Activated naive CD4-positive, alpha-beta T cell treated with anti-CD3 and anti-CD28 coated beads, Interleukin-2, amount 50 U/mL, for 16 hours (primary cell): ENCODE results near the gene ATAD5.
"Not testable (repeated sequence)": the region's sequence is repeated elsewhere in the genome, so short reads cannot be mapped to it uniquely, and the experiment has no call there.

Source experiments
- DNase-seq: peaks from one replicate; pipeline ENCODE4 v3.0.0-alpha.2; 2020

The ATAD5 gene, protein sequence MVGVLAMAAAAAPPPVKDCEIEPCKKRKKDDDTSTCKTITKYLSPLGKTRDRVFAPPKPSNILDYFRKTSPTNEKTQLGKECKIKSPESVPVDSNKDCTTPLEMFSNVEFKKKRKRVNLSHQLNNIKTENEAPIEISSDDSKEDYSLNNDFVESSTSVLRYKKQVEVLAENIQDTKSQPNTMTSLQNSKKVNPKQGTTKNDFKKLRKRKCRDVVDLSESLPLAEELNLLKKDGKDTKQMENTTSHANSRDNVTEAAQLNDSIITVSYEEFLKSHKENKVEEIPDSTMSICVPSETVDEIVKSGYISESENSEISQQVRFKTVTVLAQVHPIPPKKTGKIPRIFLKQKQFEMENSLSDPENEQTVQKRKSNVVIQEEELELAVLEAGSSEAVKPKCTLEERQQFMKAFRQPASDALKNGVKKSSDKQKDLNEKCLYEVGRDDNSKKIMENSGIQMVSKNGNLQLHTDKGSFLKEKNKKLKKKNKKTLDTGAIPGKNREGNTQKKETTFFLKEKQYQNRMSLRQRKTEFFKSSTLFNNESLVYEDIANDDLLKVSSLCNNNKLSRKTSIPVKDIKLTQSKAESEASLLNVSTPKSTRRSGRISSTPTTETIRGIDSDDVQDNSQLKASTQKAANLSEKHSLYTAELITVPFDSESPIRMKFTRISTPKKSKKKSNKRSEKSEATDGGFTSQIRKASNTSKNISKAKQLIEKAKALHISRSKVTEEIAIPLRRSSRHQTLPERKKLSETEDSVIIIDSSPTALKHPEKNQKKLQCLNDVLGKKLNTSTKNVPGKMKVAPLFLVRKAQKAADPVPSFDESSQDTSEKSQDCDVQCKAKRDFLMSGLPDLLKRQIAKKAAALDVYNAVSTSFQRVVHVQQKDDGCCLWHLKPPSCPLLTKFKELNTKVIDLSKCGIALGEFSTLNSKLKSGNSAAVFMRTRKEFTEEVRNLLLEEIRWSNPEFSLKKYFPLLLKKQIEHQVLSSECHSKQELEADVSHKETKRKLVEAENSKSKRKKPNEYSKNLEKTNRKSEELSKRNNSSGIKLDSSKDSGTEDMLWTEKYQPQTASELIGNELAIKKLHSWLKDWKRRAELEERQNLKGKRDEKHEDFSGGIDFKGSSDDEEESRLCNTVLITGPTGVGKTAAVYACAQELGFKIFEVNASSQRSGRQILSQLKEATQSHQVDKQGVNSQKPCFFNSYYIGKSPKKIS (N-terminal part only)

DNA sequence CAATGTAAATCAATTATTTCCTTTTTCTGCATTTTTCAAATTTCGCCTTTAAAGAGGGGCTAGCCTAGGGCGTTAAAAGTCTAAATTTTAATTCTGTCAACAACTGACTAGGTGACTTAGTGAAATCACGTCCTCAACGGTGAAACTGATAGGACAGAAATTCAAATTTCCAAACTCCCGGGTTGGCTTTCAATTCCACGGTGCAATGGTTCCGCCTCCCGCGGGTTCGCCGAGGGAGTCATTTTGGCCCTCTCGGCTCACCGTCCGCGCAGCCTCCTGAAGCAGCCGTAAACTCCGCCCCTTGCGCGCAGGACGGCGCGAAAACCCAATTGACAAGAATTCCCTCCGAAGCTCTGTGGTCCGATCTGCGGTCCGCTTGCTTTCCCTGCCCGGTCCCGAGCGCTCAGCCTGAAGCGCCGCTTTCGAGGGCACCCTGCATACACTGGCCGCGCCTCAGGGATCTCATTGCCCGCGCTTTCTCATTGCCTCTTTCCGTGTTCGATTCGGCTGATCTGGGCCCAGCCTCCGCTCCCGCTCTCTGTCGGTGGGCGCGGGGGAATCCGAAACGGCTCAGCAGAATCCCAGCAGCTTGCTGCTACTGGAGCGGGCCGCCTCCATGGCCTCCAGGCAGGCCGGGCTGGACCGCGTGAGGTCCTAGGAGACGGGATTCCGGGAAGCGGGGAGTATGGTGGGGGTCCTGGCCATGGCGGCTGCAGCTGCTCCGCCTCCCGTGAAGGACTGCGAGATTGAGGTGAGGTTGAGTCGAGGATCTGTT lies at the start of gene ATAD5:
Gene ATAD5 (plus strand): TSS at position 304 of the 775 bp plus-strand sequence. CDS start 382 bp downstream, at position 686.
- peak; percentile 92 for DNase-seq

DNA sequence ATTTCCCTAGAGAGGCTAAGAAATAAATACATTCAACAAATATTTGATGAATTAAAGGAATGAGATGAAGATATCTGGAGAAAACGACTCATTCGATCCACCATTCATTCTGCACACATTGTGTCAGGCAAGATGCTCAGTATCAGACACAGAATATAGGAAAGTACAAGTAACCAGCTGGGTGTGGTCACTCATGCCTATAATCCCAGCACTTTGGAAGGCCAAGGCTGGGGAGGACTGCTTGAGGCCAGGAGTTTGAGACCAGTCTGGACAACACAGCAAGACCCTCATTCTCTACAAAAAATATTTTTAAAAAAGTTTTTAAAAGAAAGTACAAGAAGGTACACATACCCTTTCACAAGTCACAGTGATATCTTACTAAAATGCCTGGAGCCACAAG lies 49.6 kb upstream of the ATAD5 start:
- no peak for DNase-seq

- no peak for DNase-seq
These were observed 42.8 kb upstream of the ATAD5 start for GRCh38 chr17:30788918-30789317.

DNA sequence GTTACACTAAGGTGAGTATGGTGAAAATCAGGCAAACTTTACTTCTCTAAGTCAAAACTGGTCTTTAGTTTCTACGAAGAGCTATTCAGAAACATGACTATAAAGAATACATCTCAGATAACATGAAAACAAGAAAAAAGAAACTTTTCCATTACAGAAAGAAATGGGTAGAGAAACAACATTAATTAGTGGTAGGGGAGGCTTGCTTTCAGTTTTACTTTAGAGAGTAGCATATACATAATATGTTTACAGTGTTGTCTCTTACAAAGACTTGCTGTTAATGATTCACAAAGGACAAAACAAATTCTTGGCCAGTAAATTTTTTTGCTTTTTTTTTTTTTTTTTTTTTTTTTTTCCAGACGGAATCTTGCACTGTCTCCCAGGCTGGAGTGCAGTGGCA lies 41.5 kb upstream of the ATAD5 start:
- DNase-seq, result no peak

DNA sequence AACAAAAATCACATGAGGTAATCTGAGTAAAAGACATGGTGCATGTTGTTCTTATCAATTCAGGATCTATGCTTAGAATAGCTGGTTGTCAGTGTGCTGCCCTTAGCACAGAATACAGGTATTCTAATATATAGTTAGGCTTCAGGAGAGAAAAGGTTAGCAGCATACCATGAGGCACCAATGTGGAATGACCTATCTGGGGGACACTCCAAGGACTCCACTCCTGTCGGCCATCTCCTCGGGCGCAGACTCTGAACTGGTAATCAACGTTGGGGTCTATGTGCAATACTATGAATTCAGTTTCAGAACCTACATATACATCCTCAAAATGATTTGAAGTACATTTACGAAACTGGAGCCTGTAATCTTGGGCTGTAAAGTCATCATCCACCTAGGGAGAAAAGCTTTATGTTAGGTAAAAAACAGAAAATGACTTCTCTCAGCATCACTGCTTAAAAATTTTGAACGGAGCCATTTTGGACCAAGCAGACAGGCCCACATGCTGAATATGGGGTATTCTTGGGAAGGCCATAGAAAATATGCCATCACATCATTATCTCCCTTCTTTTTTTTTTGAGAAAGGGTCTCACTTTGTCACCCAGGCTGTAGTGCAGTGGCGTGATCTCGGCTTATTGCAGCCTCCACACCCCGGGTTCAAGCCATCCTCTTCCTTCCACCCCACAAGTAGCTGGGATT lies 38.3 kb upstream of the ATAD5 start:
- no peak for DNase-seq

GRCh38 chr17:30794372-30794771 lies 37.4 kb upstream of the ATAD5 start:
- DNase-seq, result no peak

DNA sequence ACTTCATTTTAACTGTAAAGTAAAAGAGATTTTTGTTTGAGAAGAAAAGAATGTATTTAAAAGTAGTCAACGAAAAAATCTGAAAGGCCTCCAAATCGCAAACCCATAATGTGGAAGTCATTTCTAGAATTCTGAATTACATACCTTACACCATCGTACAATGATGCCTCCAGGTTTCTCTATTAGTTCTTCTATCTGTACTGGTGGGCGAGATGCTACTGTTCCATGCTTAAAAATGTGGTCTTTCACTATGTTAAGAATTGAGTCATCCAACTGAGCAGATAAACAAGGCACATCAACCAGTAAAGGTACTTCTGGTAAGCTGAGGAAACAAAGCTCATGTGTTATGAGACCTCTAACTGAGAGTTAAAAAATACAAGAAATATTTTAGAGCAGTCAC lies 35.8 kb upstream of the ATAD5 start:
- no peak for DNase-seq

GRCh38 chr17:30801671-30802070 lies 30.1 kb upstream of the ATAD5 start:
- DNase-seq, result no peak

DNA sequence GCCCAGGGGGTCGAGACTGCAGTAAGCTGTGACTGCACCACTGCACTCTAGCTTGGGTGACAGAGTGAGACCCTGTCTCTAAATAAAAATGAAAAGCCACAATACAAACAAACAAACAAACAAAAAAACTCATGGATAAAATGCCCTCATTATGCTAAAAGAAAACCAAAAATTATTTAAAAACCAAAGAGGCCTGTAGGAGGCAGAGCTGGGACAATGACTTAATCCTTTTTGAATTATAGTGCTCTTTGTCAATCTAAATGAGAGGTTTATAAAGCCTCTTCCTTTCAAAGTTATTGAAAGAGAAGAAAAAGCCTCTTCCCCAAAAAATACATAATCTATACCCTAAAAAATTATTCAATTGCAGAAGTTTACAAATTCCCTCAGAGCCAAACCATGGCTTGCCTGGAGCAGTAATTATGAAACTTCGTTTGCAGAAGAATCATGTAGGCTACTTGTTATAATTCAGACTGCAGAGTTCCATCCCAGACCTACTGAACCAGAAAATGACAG lies 25.8 kb upstream of the ATAD5 start:
- DNase-seq, result no peak

DNA sequence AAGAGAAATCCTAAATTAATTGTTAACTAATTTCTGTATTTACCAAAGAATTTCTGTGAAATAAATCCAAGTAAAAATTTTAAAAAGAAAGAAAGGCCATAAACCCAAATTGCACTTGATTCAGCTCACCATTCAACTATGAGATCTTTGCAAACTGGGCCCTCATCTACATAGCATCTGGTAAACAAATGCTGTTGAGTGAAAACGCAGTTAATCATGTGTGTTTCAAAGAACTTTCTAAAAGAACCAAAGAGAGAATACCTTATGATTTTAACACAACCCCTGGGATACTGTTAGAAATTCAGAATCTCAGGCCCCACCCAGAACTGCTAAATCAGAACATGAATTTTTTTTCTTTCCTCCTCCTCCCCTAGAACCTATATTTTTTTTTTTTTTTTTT lies 23.9 kb upstream of the ATAD5 start:
- DNase-seq, result no peak

DNA sequence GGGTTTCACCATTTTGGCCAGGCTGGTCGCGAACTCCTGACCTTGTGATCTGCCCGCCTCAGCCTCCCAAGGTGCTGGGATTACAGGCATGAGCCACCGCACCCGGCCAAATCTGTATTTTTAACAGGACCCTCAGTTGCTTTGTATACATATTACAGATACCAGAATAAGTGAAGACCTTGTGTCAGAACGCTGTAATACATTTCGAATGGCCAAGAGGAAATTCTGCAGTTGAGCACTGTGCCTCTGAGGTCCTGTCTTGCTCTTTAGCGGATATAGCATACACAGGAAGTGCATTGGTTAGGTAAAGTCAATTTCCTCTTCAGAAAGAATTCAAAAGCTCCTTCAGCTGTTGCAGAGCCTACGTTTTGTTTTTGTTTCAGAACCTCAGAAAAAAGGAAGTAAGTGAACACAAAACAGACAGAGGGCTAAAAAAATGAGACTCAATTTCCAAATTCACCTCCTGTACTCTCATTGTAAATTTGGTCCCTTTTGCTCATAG lies 22.9 kb upstream of the ATAD5 start:
- DNase-seq, result no peak

DNA sequence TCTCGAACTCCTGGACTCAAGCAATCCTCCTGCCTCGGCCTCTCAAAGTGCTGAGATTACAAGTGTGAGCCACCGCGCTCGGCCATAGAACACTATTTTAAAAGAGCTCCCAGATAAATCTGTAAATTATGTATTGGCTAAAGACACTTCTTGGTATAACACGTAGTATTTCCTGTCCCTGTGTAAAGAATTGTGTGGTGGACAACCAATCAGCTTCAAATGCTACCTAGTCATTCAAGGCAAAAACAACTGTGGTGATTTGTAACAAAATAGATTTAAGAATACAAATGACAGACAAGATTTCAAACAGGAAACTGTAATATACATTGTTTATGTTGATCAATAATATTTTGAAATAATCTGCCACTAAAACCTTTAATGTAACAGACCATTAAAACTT lies 21.9 kb upstream of the ATAD5 start:
- no peak for DNase-seq

DNA sequence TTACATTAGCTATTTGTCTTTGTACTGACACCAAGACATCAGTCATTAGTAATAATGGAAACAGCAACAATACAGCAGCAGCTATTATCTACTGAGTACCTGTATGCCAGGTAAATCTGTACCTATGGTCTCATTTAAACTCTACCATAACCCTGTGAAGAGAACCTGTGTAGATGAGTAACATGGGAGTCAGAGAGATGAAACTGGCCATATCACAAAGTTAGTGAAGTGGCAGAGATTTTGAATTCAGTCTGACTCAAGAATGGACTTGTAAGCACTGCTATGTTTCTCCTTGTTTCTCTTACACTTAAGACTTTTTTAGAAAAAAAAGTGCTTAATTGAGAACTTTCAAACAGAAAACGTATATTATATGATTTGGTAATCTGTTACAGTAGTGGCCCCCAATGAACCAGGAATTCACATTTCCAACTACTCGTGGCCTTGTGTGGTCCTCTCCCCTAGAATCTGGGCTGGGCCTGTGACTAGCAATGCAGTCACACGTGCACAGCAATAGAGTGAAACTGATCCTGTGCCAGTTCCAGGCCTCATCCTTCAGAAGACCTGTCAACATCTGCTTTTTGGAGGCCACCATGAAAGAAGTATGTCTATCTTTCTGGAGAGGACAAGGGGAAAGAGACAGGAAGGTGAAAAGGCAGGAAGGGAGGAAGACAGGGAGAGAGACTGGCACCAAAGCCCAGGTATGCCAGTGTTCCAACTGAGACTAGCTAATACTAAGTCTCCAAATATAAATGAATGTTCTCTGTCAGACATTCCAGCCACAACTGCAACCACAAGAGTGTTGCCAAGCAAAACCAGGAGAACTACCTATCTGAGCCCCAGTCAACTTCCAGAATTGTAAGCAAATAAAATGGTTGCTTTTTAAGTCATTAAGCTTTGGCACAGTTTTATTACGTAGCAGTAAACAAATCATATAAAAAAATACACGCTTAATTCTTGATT lies 19.3 kb upstream of the ATAD5 start:
- DNase-seq, result no peak

DNA sequence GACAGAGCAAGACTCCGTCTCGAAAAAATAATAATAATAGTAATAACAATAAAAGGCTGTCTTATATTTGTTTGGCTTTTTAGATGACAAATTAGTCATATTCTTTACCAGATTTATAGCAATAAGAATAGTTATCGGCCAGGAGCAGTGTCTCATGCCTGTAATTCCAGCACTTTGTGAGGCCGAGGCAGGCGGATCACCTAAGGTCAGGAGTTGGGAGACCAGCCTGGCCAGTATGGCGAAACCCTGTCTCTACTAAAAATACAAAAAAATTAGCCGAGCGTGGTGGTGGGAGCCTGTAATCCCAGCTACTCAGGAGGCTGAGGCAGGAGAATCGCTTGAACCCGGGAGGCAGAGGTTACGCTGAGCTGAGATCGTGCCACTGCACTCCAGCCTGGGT lies 17.5 kb upstream of the ATAD5 start:
- not testable (repeated sequence) for DNase-seq

DNA sequence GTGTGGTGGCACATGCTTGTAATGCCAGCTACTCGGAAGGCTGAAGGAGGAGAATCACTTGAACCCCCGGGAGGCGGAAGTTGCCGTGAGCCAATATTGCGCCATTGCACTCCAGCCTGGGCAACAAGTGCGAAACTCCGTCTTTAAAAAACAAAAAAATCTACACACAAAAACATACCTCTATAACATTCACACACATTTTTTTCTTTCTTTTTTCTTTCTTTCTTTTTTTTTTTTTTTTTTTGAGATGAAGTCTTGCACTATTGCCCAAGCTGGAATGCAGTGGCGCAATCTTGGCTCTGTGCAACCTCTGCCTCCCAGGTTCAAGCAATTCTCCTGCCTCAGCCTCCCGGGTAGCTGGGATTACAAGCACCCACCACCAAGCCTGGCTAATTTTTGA lies 16.9 kb upstream of the ATAD5 start:
- not testable (repeated sequence) for DNase-seq

GRCh38 chr17:30816165-30816564 lies 15.6 kb upstream of the ATAD5 start:
- DNase-seq, result no peak

- DNase-seq, result no peak
These were observed 11.6 kb upstream of the ATAD5 start for GRCh38 chr17:30819971-30820705.

DNA sequence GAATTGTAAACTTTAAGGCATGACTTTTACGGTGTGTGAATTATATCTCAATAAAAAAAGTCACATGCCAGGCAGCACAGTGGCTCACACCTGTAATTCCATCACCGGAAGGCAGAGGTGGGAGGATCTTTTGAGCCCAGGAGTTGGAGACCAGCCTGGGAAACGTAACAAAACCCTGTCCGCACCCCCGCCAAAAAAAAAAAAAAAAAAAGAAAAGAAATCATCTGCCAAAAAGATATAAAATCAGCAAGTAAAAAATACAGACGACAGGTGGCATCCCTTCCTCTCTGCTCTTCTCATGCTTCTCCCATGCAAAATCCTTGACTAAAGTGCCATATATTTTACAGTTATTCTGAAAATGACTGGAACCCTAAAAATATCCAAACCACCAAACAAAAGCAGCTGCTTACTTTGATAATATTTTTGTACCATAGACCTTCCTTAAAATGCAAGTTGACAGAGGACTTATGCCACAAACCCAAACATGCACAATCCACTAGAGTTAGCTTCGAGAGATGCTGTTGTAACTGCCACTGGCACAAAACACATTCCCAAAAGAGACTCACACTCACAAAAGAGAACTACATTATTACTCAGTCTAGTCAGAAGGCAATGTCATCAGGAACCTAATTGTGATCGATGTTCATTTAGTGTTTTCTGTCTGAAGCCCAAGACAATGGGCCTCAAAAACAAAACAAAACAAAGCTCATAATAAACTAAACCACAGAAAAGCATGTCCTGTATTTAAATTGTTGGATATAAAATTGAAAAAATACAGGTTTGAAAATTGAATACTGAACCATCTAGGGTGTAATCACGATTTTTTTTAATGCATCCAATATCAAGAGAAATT lies 9.7 kb upstream of the ATAD5 start:
- no peak for DNase-seq
